GM12878 (cell line): ENCODE data around the gene WNT3A. TPM values are rescaled to one million over a fixed set of nuclear protein-coding genes. Genes with fewer than 3 reads are reported as not detected.

Source experiments
- ATAC-seq: fragments of 200-7000 bp; cut with Tn5 transposase; 3 replicates; pipeline ENCODE4 v1.9.1; 2020; ENCODE audit warnings: mild to moderate bottlenecking, moderate library complexity
- BruUV-seq: library from RNA; stranded (reverse); fragments of 400-500 nt; replicated peaks from 2 replicates; lab custom pipeline; 2021; lab: Mats Ljungman, UMichigan
- CTCF ChIA-PET: fragments of 300-600 bp; sonication (Branson Sonifier 250); formaldehyde crosslinking; extraction: SDS; loops from one replicate; lab custom pipeline; 2021; ENCODE audit warnings: inconsistent platforms; lab: Yijun Ruan, JAX
- POLR2A ChIA-PET: fragments of 350-600 bp; formaldehyde crosslinking; extraction: SDS; loops from one replicate; lab custom pipeline; 2021; ENCODE audit warnings: inconsistent platforms; lab: Charles Lee
- RAD21 ChIA-PET: fragments of 300-600 bp; sonication (Branson Sonifier 250); formaldehyde crosslinking; loops from one replicate; lab custom pipeline; 2023; ENCODE audit warnings: antibody characterized with exemption; ENCODE audit not compliant: unreplicated experiment; lab: Charles Lee
- SMC1A ChIA-PET: fragments of 300-600 bp; sonication (Branson Sonifier 250); formaldehyde crosslinking; loops from one replicate; lab custom pipeline; 2023; ENCODE audit not compliant: unreplicated experiment, uncharacterized antibody; lab: Charles Lee
- DNase-seq: peaks from one replicate; pipeline ENCODE4 v3.0.0-alpha.2; 2011; ENCODE audit warnings: low read depth, low spot score
- FAIRE-seq: peaks from 3 replicates; lab custom pipeline; 2011; peaks lifted over from hg19 to GRCh38; lab: Jason Lieb, UNC
- H2AFZ ChIP-seq: 2 replicates; pipeline ENCODE4 v1.6.0; 2011; ENCODE audit warnings: low read depth, low read length, control low read depth; ENCODE audit not compliant: control insufficient read depth
- H3K27ac ChIP-seq: 2 replicates; pipeline ENCODE4 v1.5.1; 2011; ENCODE audit warnings: control low read depth; ENCODE audit not compliant: control insufficient read depth, insufficient read depth
- H3K27me3 ChIP-seq, 2 experiments: replicated peaks in 1 of 2; 2 replicates each; pipeline versions ENCODE4 v1.6.0 to v1.6.1; 2011; ENCODE audit warnings: low read length in 1 of 2; ENCODE audit not compliant: control insufficient read depth in 2 of 2, insufficient read depth in 2 of 2
- H3K36me3 ChIP-seq, 2 experiments: 2 replicates each; pipeline ENCODE4 v1.5.1; 2011; ENCODE audit warnings: low read length in 1 of 2; ENCODE audit not compliant: control insufficient read depth in 2 of 2, insufficient read depth in 2 of 2
- H3K4me1 ChIP-seq: 2 replicates; pipeline ENCODE4 v1.6.1; 2011; ENCODE audit warnings: mild to moderate bottlenecking, low read length, moderate library complexity, mixed read lengths; ENCODE audit not compliant: control insufficient read depth, insufficient read depth
- H3K4me2 ChIP-seq: 2 replicates; pipeline ENCODE4 v1.6.0; 2011; ENCODE audit warnings: control low read depth; ENCODE audit not compliant: control insufficient read depth, insufficient read depth
- H3K4me3 ChIP-seq: fragments of 200-600 bp; sonication (generic); 2 replicates; pipeline ENCODE4 v1.5.1; 2016
- H3K79me2 ChIP-seq: 2 replicates; pipeline ENCODE4 v1.6.0; 2011; ENCODE audit warnings: low read length; ENCODE audit not compliant: control insufficient read depth, insufficient read depth
- H3K9ac ChIP-seq: 2 replicates; pipeline ENCODE4 v1.8.0; 2011; ENCODE audit warnings: low read length, control low read depth, mixed read lengths; ENCODE audit not compliant: control insufficient read depth, insufficient read depth
- H3K9me3 ChIP-seq: replicated peaks from 3 replicates; pipeline ENCODE4 v1.5.1; 2011; ENCODE audit warnings: mild to moderate bottlenecking, low read length; ENCODE audit not compliant: control insufficient read depth, insufficient read depth
- H4K20me1 ChIP-seq: 2 replicates; pipeline ENCODE4 v1.6.0; 2011; ENCODE audit not compliant: control insufficient read depth, insufficient read depth
- DPF2 ChIP-seq: fragments of 450-650 bp; IDR thresholded peaks from 2 replicates; pipeline ENCODE4 v1.6.1; 2017; ENCODE audit warnings: mild to moderate bottlenecking
- EGR1 ChIP-seq, 2 experiments: IDR thresholded peaks; 1 replicate in 1 of 2; 2 replicates in 1 of 2; pipeline ENCODE4 v1.6.1; 2011 to 2012; ENCODE audit warnings: low read depth in 2 of 2, low read length in 2 of 2, borderline replicate concordance in 1 of 2, mild to moderate bottlenecking in 1 of 2, moderate library complexity in 1 of 2
- GATAD2B ChIP-seq: fragments of 450-650 bp; conservative IDR thresholded peaks from 2 replicates; pipeline ENCODE4 v1.6.1; 2017; ENCODE audit warnings: low read depth, mild to moderate bottlenecking, moderate library complexity
- IKZF1 ChIP-seq: fragments of 450-650 bp; conservative IDR thresholded peaks from 2 replicates; pipeline ENCODE4 v1.6.1; 2017; ENCODE audit warnings: antibody characterized with exemption, mild to moderate bottlenecking
- IKZF2 ChIP-seq, 2 experiments: fragments of 450-650 bp; IDR thresholded peaks; 2 replicates each; pipeline ENCODE4 v1.6.1; 2017; ENCODE audit warnings: mild to moderate bottlenecking in 2 of 2, moderate library complexity in 2 of 2
- MEF2B ChIP-seq: fragments of 450-650 bp; IDR thresholded peaks from 2 replicates; pipeline ENCODE4 v1.6.1; 2018; ENCODE audit warnings: mild to moderate bottlenecking, moderate library complexity; ENCODE audit not compliant: partially characterized antibody, poor library complexity, severe bottlenecking
- MTA2 ChIP-seq: fragments of 450-650 bp; IDR thresholded peaks from 2 replicates; pipeline ENCODE4 v1.6.1; 2016; ENCODE audit warnings: low read depth, mild to moderate bottlenecking, moderate library complexity
- MYC ChIP-seq: IDR thresholded peaks from 2 replicates; pipeline ENCODE4 v1.6.1; 2011; ENCODE audit warnings: mild to moderate bottlenecking, low read length, moderate library complexity, inconsistent platforms; ENCODE audit not compliant: insufficient read depth, insufficient replicate concordance, insufficient read length, severe bottlenecking
- NR2F1 ChIP-seq: fragments of 450-650 bp; conservative IDR thresholded peaks from 2 replicates; pipeline ENCODE4 v1.6.1; 2017; ENCODE audit warnings: mild to moderate bottlenecking
- RELA ChIP-seq: fragments of 450-650 bp; IDR thresholded peaks from 2 replicates; pipeline ENCODE4 v1.8.0; 2014; ENCODE audit warnings: borderline replicate concordance; ENCODE audit not compliant: partially characterized antibody
- RELB ChIP-seq: fragments of 450-650 bp; IDR thresholded peaks from 2 replicates; pipeline ENCODE4 v1.6.1; 2017; ENCODE audit warnings: low read depth, mild to moderate bottlenecking, moderate library complexity
- STAT1 ChIP-seq: fragments of 450-650 bp; conservative IDR thresholded peaks from 2 replicates; pipeline ENCODE4 v1.6.1; 2014; ENCODE audit warnings: antibody characterized with exemption, mild to moderate bottlenecking
- YY1 ChIP-seq: IDR thresholded peaks from 2 replicates; pipeline ENCODE4 v1.6.1; 2011; ENCODE audit warnings: low read depth, mild to moderate bottlenecking, low read length
- ZNF207 ChIP-seq: fragments of 450-650 bp; IDR thresholded peaks from 2 replicates; pipeline ENCODE4 v1.6.1; 2014; ENCODE audit warnings: antibody characterized with exemption, mild to moderate bottlenecking, borderline replicate concordance
- ZNF687 ChIP-seq: fragments of 450-650 bp; IDR thresholded peaks from 2 replicates; pipeline ENCODE4 v1.6.1; 2017; ENCODE audit warnings: mild to moderate bottlenecking, moderate library complexity
- whole genome bisulfite sequencing: methylation state at CpG from one replicate; pipeline ENCODE4 v1.1.6; 2016; ENCODE audit warnings: low lambda C conversion rate; ENCODE audit not compliant: insufficient replicate concordance, insufficient coverage; ENCODE audit errors: missing lambda C conversion rate; 5-methylcytosine and 5-hydroxymethylcytosine counted together
- in situ Hi-C: fragments of 300-500 bp; cut with MboI; formaldehyde crosslinking; loops from 9 replicates; pipeline ENCODE4 v1.14.3; 2018; ENCODE audit warnings: mixed read lengths
- intact Hi-C: fragments of 100-400 bp; cut with micrococcal nuclease; formaldehyde crosslinking; loops from one replicate; pipeline ENCODE4 v1.14.2; 2022; ENCODE audit not compliant: unreplicated experiment
- polyA plus RNA-seq, 11 experiments: library from polyadenylated mRNA; depleted of rRNA in 4 of 11; unstranded in 6 of 11; stranded (reverse) in 5 of 11; fragments of >200 nt; fragmentation: Nextera tagmentation in 4 of 11; fragmentation: Illumina TruSeq in 1 of 11; extraction: Ambion mirVana in 4 of 11; extraction: Trizol in 1 of 11; gene quantifications; 1 replicate in 1 of 11; 2 replicates in 10 of 11; pipeline versions ENCODE4 v1.2.1 to v1.2.3, GENCODE V29; 2011 to 2016; ENCODE audit warnings: inconsistent platforms in 2 of 11, missing spikeins in 2 of 11, low read depth in 1 of 11
- total RNA-seq, 4 experiments: library from RNA; depleted of rRNA in 3 of 4; stranded (reverse); fragments of >200 nt in 3 of 4; fragmentation: Illumina TruSeq in 1 of 4; extraction: Trizol in 1 of 4; gene quantifications; 2 replicates each; pipeline versions ENCODE4 v1.2.1 to v1.2.3, GENCODE V29; 2013 to 2021

WNT3A gene
- total and polyA plus RNA-seq, 10 of the 15 experiments (the other 5 are each of a cell fraction or from before 2014, with no cell fraction given): 0.16 TPM; not detected in 9

- DNase-seq: no peak
- no peaks in the 10 kb centered on the region for H3K4me1 ChIP-seq
- intact Hi-C loops (no loop called here), in situ Hi-C loops (no loop called here)
- RAD21 ChIA-PET: interaction anchor here (0.5 to 0.6 kb wide), 2 partner anchors 38 to 375 kb away, joined by 3 read pairs; no protein-coding TSS in a partner anchor
- no peak overlapping the region for H3K9ac ChIP-seq
- no peak overlapping the region for H3K4me3 ChIP-seq
- CTCF ChIA-PET: interaction anchor here (1.3 kb wide), 1 partner anchor 39 kb away, joined by 6 read pairs; no protein-coding TSS in a partner anchor
- BruUV-seq: no TSS peak
- peak overlapping the region; percentile 42; the same call in 1 of the 2 replicates for H3K4me2 ChIP-seq
- no peak overlapping the region for H3K27ac ChIP-seq
- POLR2A ChIA-PET: no interaction called here
- ATAC-seq: peak; percentile 92
- H3K36me3 ChIP-seq: no peaks in the 10 kb centered on the region
- no peaks in the 10 kb centered on the region; the same call in 1 of the 2 replicates for H4K20me1 ChIP-seq
- no peak for FAIRE-seq
- H2AFZ ChIP-seq: no peak overlapping the region
- no peaks in the 10 kb centered on the region; the same call in 2 of the 3 replicates for H3K9me3 ChIP-seq
- WGBS: 6% methylated on average over 58 of the region's 80 CpGs
- no peaks in the 10 kb centered on the region for H3K79me2 ChIP-seq
- SMC1A ChIA-PET: no interaction called here
- peaks cover 0 to 10% of the 10 kb centered on the region in 2 experiments; a peak in 1 of 4 replicates for H3K27me3 ChIP-seq
- TF ChIP-seq RELA (peak; percentile 50), ZNF687 (0 out of 2 replicates have a peak, but pooled peaks have one; percentile 16), MEF2B (peak; percentile 31), MTA2 (peak; percentile 49), IKZF2 (IDR thresholded peaks at IDR 0.05) (peak in 1 of 2 experiments; percentile 11; a peak in 1 of 4 replicates), RELB (peak; percentile 53; the same call in 1 of the 2 replicates), ZNF207 (0 out of 2 replicates have a peak, but pooled peaks have one; percentile 44), YY1 (0 out of 2 replicates have a peak, but pooled peaks have one; percentile 24), MYC (no peak), GATAD2B (peak; percentile 59), NR2F1 (peak; percentile 65; the same call in 1 of the 2 replicates), STAT1 (0 out of 2 replicates have a peak, but pooled peaks have one; percentile 25), EGR1 (IDR thresholded peaks at IDR 0.05; ENCODE audit: borderline replicate concordance in 1 of 2, low read depth in 2 of 2, low read length in 2 of 2) (peak in 1 of 2 experiments; percentile 41; a peak in 1 of 3 replicates), IKZF1 (peak; percentile 62), DPF2 (peak; percentile 65)
Observed at GRCh38 chr1:228037401-228038386, 30.9 kb downstream of the WNT3A start.
